Measurements from ENCODE around the gene NR3C2. TPM values are rescaled to one million over a fixed set of nuclear protein-coding genes. Genes with fewer than 3 reads are reported as not detected.

Gene NR3C2
- total and polyA plus RNA-seq, 7 donors = 0.70 to 17.9 (median 7.5) TPM

DNA sequence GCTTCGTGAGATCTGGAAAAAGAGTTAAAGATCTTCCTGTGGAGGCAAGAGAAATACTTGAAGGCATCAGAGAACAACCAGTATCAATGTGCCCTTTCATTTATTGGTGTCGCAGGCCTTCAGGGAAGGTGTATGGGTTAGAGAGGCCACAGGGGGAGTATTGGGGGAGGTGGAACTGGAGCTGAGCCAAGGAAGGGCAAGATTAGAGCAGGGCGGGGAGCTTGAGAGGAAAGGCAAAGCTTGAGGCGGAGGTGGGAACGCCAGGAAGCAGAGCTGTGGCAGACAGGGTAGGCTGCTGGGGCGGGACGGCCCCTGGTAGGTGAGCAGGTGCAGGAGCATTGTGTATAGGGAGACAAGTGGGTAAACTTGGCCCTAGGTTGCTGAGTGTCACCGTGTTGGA is 380.4 kb downstream of the NR3C2 start:
- Histone ChIP-seq H3K27ac (peak overlapping the region; percentile 91), H3K27me3 (ENCODE audit: insufficient read depth in 3 of 3, low read length in 2 of 3) (no peaks in the 10 kb centered on the region), H3K4me1 (peaks cover 65% of the 10 kb centered on the region), H3K9me3 (no peaks in the 10 kb centered on the region), H3K4me3 (no peak overlapping the region), H3K36me3 (ENCODE audit: insufficient read depth in 1 of 2, low read depth in 1 of 2) (peaks cover 0 to 26% of the 10 kb centered on the region in 2 donors)
- TF ChIP-seq, protein P1, sequence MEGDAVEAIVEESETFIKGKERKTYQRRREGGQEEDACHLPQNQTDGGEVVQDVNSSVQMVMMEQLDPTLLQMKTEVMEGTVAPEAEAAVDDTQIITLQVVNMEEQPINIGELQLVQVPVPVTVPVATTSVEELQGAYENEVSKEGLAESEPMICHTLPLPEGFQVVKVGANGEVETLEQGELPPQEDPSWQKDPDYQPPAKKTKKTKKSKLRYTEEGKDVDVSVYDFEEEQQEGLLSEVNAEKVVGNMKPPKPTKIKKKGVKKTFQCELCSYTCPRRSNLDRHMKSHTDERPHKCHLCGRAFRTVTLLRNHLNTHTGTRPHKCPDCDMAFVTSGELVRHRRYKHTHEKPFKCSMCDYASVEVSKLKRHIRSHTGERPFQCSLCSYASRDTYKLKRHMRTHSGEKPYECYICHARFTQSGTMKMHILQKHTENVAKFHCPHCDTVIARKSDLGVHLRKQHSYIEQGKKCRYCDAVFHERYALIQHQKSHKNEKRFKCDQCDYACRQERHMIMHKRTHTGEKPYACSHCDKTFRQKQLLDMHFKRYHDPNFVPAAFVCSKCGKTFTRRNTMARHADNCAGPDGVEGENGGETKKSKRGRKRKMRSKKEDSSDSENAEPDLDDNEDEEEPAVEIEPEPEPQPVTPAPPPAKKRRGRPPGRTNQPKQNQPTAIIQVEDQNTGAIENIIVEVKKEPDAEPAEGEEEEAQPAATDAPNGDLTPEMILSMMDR (IDR thresholded peaks at IDR 0.05) = no peak
- intact Hi-C loops (cut with DNase I) = loop anchor here in 1 of 2 donors (5.0 kb wide), 1 partner anchor 386 kb away; no protein-coding TSS in a partner anchor
- ATAC-seq (no peak), DNase-seq (no peak)
- WGBS, 3 donors = 49 to 67% (median 53%) methylated on average over 8 of the region's 8 CpGs

DNA sequence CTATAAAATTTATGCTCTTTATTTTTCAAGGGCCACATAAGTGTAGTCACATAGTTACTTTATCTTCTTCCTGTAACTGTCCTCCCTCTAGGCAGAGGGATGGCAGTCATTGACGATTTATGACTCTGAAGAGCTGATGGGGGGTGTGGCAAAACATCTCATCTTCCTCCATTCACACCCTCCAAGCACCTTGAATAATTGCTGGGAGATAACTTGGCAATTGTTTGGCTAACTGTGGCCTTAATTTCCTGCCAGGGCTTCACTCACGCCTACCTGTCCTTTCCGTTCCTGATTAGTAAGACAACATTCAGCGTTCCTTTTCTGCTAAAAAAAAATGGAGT is 381.1 kb downstream of the NR3C2 start:
- ATAC-seq = peak in 1 of 4 donors; percentile 35
- intact Hi-C loops (cut with DNase I) = loop anchor here in 1 of 2 donors (5.0 kb wide), 1 partner anchor 386 kb away; no protein-coding TSS in a partner anchor
- TF ChIP-seq, protein P1 (IDR thresholded peaks at IDR 0.05) = no peak
- DNase-seq = no peak
- Histone ChIP-seq H3K9me3 (no peaks in the 10 kb centered on the region), H3K4me1 (peaks cover 65% of the 10 kb centered on the region), H3K36me3 (ENCODE audit: insufficient read depth in 1 of 2, low read depth in 1 of 2) (peaks cover 0 to 26% of the 10 kb centered on the region in 2 donors), H3K27ac (peak overlapping the region; percentile 91), H3K27me3 (ENCODE audit: insufficient read depth in 3 of 3, low read length in 2 of 3) (no peaks in the 10 kb centered on the region), H3K4me3 (no peak overlapping the region)
- 44 to 60% (median 49%) methylated on average over 4 of the region's 4 CpGs for WGBS, 3 donors

DNA sequence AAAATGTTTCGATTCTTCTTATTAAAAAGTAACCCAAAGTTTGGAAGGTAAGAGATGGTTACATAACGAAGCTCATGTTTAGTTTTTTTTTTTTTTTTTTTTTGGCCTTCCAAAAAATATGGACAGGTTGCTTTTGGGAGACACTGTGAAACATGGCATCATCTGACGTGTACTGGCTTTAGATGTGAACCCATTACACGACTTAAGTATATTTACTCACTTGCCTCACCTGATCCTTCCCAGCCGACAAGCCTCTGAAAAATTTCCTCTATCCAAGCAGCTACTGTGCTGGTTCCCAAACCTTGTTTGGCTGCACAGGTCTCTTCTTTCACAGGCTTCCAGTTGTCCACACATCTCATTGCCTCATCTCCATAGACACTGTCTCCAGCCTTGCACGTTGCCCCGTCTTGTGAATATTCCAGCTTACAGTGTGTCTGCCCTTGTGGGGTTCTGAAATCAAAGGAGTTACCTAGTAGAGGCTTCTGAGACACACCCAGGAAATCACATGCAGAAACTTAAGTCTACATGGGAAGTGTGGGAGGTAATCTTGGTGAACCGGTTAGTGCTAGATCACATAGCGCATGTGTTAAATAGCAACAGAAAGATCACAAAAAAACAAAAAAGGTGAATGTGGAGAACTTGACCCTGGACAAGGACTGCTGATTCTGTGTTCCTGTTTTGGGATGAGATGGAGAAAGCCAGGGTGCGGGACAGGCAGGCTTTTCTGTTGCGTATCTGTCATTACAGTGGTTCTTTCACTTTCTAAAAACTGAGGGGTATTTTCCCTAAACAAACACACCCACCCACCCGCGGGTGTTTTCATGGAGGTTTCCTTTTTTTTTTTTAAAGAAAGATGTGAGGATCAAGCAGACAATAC is 381.7 kb downstream of the NR3C2 start:
- H3K27me3 ChIP-seq (ENCODE audit: insufficient read depth in 3 of 3, low read length in 2 of 3) = no peaks in the 10 kb centered on the region
- peak overlapping the region; percentile 91 for H3K27ac ChIP-seq
- H3K36me3 ChIP-seq (ENCODE audit: insufficient read depth in 1 of 2, low read depth in 1 of 2) = peaks cover 0 to 24% of the 10 kb centered on the region in 2 donors
- no peak overlapping the region for H3K4me3 ChIP-seq
- H3K9me3 ChIP-seq = no peaks in the 10 kb centered on the region
- intact Hi-C loops (cut with DNase I) = loop anchor here in 1 of 2 donors (5.0 kb wide), 1 partner anchor 387 kb away; no protein-coding TSS in a partner anchor
- DNase-seq (no peak), ATAC-seq (peak; percentile 49 to 72 (median 66))
- TF ChIP-seq, protein P1 (IDR thresholded peaks at IDR 0.05) = no peak
- H3K4me1 ChIP-seq = peaks cover 71% of the 10 kb centered on the region
- WGBS, 3 donors = 62 to 80% (median 62%) methylated on average over 13 of the region's 13 CpGs

DNA sequence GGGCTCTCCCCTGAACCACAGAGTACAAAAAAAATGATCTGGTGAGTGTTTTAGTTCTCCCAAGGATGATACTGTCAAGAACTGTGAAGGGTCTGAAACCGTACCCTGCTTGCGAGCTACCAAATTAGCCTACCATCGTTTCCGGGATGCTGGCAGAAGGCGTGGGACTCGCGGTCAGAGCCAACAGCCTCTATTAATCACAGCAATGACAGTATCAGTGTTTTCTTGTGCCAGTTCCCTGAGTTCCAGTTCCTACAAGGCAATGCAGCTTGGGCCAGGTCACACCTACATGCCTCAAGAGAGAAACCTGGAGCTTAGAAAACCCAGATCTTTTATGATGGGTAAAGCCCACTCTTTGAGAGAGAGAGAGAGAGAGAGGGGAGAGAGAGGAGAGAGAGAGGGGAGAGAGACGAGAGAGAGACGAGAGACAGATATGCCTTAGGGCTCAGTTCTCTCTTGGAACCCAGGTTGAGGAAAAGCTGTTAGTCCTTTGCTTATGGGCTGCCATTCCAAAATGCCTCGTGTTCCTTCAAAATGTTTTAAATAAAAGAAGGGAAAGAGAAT is 382.5 kb downstream of the NR3C2 start:
- H3K27me3 ChIP-seq (ENCODE audit: insufficient read depth in 3 of 3, low read length in 2 of 3) = no peaks in the 10 kb centered on the region
- peaks cover 0 to 16% of the 10 kb centered on the region in 2 donors for H3K36me3 ChIP-seq (ENCODE audit: insufficient read depth in 1 of 2, low read depth in 1 of 2)
- ATAC-seq (peak; percentile 54 to 77 (median 66)), DNase-seq (no peak)
- H3K9me3 ChIP-seq = no peaks in the 10 kb centered on the region
- intact Hi-C loops (cut with DNase I) = loop anchor here in 1 of 2 donors (5.0 to 10.0 kb wide), 3 partner anchors 67 to 388 kb away; no protein-coding TSS in a partner anchor
- 20 to 45% (median 23%) methylated on average over 10 of the region's 10 CpGs for WGBS, 3 donors
- H3K4me3 ChIP-seq = no peak overlapping the region
- H3K27ac ChIP-seq = peak overlapping the region; percentile 91
- TF ChIP-seq, protein P1 (IDR thresholded peaks at IDR 0.05) = no peak
- H3K4me1 ChIP-seq = peaks cover 74% of the 10 kb centered on the region
